ENCODE measurements around the gene MNT.
"Not testable (repeated sequence)": the region's sequence is repeated elsewhere in the genome, so short reads cannot be mapped to it uniquely, and the experiment has no call there.

- not testable (repeated sequence) for TF ChIP-seq EZH2 (IDR thresholded peaks at IDR 0.05); POLR2AphosphoS5 (IDR thresholded peaks at IDR 0.05; ENCODE audit: borderline replicate concordance, low read depth, low read length)
Measured at GRCh38 chr17:2439997-2440396, 39.1 kb upstream of the MNT start.

All from SK-N-MC (cell line).